ENCODE data around the gene NEK2. TPM values are rescaled to one million over a fixed set of nuclear protein-coding genes. Genes with fewer than 3 reads are reported as not detected.

NEK2 gene
- total and polyA plus RNA-seq, 2 of the 13 experiments (the other 11 are each of a cell fraction or from before 2014, with no cell fraction given), result 10.9 to 40.8 TPM

DNA sequence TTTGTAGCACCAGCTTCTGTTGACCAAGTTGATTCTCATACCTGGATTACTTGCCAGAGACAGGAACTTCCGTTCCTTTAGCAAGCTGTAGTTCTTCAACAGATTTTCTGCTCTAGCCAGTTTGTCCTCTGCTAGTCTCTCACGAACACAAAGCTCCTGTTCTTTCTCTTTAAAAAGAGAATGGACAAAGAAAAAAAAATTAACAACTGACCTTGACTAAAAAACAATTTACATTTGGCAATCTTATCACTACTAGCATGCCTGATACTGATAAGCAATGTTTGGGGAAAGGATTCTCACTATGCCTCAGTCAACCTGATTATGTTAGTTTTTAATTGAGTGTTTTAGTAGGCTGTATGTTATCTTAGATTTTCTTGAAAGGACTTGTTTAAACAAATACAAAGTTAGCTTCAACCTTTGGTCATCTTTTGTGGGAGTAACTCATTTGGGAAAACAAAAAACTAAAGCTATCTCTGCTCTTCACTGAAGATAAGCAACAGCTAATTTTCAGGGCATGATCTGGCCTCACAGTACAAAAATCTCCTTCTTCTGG, 8.3 kb downstream of the NEK2 start (continued):
- no peak; the same call in 1 of the 2 replicates for TF ChIP-seq KMT2A (CRISPR knock-in tag; IDR thresholded peaks at IDR 0.05)
- 0 out of 2 replicates have a peak, but pooled peaks have one; percentile 16 for TF ChIP-seq ZNF644 (CRISPR knock-in tag; IDR thresholded peaks at IDR 0.05; ENCODE audit: low read depth)
- TF ChIP-seq PTBP1 (IDR thresholded peaks at IDR 0.05; ENCODE audit: low read depth, low read length, poor library complexity, severe bottlenecking), result no peak
- TF ChIP-seq ONECUT2 (CRISPR knock-in tag; IDR thresholded peaks at IDR 0.05), result peak; percentile 51; the same call in 1 of the 2 replicates
- peak; percentile 68 for TF ChIP-seq SAP130 (CRISPR knock-in tag; IDR thresholded peaks at IDR 0.05; ENCODE audit: low read depth)
- TF ChIP-seq, protein P1, sequence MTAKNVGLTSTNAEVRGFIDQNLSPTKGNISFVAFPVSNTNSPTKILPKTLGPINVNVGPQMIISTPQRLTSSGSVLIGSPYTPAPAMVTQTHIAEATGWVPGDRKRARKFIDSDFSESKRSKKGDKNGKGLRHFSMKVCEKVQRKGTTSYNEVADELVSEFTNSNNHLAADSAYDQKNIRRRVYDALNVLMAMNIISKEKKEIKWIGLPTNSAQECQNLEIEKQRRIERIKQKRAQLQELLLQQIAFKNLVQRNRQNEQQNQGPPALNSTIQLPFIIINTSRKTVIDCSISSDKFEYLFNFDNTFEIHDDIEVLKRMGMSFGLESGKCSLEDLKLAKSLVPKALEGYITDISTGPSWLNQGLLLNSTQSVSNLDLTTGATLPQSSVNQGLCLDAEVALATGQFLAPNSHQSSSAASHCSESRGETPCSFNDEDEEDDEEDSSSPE (CRISPR knock-in tag; IDR thresholded peaks at IDR 0.05), result no peak
- TF ChIP-seq, protein P2, sequence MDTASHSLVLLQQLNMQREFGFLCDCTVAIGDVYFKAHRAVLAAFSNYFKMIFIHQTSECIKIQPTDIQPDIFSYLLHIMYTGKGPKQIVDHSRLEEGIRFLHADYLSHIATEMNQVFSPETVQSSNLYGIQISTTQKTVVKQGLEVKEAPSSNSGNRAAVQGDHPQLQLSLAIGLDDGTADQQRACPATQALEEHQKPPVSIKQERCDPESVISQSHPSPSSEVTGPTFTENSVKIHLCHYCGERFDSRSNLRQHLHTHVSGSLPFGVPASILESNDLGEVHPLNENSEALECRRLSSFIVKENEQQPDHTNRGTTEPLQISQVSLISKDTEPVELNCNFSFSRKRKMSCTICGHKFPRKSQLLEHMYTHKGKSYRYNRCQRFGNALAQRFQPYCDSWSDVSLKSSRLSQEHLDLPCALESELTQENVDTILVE (CRISPR knock-in tag; IDR thresholded peaks at IDR 0.05), result peak; percentile 67; the same call in 1 of the 2 replicates
- TF ChIP-seq, protein P3, sequence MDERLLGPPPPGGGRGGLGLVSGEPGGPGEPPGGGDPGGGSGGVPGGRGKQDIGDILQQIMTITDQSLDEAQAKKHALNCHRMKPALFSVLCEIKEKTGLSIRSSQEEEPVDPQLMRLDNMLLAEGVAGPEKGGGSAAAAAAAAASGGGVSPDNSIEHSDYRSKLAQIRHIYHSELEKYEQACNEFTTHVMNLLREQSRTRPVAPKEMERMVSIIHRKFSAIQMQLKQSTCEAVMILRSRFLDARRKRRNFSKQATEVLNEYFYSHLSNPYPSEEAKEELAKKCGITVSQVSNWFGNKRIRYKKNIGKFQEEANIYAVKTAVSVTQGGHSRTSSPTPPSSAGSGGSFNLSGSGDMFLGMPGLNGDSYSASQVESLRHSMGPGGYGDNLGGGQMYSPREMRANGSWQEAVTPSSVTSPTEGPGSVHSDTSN (CRISPR knock-in tag; IDR thresholded peaks at IDR 0.05), result no peak
- TF ChIP-seq BRD4 (CRISPR knock-in tag; IDR thresholded peaks at IDR 0.05), result no peak
- TF ChIP-seq ZNF816 (CRISPR knock-in tag; IDR thresholded peaks at IDR 0.05; ENCODE audit: borderline replicate concordance), result no peak
- TF ChIP-seq ZNF781 (CRISPR knock-in tag; IDR thresholded peaks at IDR 0.05; ENCODE audit: borderline replicate concordance, not compliant biosample characterization), result no peak
- TF ChIP-seq, protein P4, sequence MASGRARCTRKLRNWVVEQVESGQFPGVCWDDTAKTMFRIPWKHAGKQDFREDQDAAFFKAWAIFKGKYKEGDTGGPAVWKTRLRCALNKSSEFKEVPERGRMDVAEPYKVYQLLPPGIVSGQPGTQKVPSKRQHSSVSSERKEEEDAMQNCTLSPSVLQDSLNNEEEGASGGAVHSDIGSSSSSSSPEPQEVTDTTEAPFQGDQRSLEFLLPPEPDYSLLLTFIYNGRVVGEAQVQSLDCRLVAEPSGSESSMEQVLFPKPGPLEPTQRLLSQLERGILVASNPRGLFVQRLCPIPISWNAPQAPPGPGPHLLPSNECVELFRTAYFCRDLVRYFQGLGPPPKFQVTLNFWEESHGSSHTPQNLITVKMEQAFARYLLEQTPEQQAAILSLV (CRISPR knock-in tag; IDR thresholded peaks at IDR 0.05; ENCODE audit: borderline replicate concordance), result no peak
- peak; percentile 85; the same call in 1 of the 2 replicates for TF ChIP-seq PPARG (CRISPR knock-in tag; conservative IDR thresholded peaks at IDR 0.05)
- no peak for TF ChIP-seq SP1 (IDR thresholded peaks at IDR 0.05)
- no peak for TF ChIP-seq SP1 (CRISPR knock-in tag; IDR thresholded peaks at IDR 0.05)
- peak; percentile 99 for TF ChIP-seq BCL6 (CRISPR knock-in tag; IDR thresholded peaks at IDR 0.05)
- TF ChIP-seq, protein P5, sequence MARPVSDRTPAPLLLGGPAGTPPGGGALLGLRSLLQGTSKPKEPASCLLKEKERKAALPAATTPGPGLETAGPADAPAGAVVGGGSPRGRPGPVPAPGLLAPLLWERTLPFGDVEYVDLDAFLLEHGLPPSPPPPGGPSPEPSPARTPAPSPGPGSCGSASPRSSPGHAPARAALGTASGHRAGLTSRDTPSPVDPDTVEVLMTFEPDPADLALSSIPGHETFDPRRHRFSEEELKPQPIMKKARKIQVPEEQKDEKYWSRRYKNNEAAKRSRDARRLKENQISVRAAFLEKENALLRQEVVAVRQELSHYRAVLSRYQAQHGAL (CRISPR knock-in tag; IDR thresholded peaks at IDR 0.05; ENCODE audit: not compliant biosample characterization), result no peak
- TF ChIP-seq, protein P6, sequence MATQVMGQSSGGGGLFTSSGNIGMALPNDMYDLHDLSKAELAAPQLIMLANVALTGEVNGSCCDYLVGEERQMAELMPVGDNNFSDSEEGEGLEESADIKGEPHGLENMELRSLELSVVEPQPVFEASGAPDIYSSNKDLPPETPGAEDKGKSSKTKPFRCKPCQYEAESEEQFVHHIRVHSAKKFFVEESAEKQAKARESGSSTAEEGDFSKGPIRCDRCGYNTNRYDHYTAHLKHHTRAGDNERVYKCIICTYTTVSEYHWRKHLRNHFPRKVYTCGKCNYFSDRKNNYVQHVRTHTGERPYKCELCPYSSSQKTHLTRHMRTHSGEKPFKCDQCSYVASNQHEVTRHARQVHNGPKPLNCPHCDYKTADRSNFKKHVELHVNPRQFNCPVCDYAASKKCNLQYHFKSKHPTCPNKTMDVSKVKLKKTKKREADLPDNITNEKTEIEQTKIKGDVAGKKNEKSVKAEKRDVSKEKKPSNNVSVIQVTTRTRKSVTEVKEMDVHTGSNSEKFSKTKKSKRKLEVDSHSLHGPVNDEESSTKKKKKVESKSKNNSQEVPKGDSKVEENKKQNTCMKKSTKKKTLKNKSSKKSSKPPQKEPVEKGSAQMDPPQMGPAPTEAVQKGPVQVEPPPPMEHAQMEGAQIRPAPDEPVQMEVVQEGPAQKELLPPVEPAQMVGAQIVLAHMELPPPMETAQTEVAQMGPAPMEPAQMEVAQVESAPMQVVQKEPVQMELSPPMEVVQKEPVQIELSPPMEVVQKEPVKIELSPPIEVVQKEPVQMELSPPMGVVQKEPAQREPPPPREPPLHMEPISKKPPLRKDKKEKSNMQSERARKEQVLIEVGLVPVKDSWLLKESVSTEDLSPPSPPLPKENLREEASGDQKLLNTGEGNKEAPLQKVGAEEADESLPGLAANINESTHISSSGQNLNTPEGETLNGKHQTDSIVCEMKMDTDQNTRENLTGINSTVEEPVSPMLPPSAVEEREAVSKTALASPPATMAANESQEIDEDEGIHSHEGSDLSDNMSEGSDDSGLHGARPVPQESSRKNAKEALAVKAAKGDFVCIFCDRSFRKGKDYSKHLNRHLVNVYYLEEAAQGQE (IDR thresholded peaks at IDR 0.05; ENCODE audit: borderline replicate concordance in 1 of 2, low read depth in 1 of 2, low read length in 2 of 2), result no peak; a peak in 1 of 4 replicates
- TF ChIP-seq ZNF556 (CRISPR knock-in tag; IDR thresholded peaks at IDR 0.05; ENCODE audit: borderline replicate concordance), result no peak

Data from HepG2 (cell line).